Activated CD4-positive, alpha-beta T cell treated with anti-CD3 and anti-CD28 coated beads, Interleukin-2, amount 10 ng/mL, durations not matched to agents 7 days and 5 days (primary cell): ENCODE data around the gene PCDHGA1. TPM values are rescaled to one million over a fixed set of nuclear protein-coding genes. Genes with fewer than 3 reads are reported as not detected.

Experiments used
- CTCF ChIA-PET: fragments of 350-600 bp; sonication (Branson Sonifier 250); formaldehyde crosslinking; loops from one replicate; lab custom pipeline; 2021; ENCODE audit warnings: antibody characterized with exemption; lab: Charles Lee
- POLR2A ChIA-PET: fragments of 350-600 bp; sonication (Branson Sonifier 250); formaldehyde crosslinking; loops from one replicate; lab custom pipeline; 2021; ENCODE audit warnings: antibody characterized with exemption; lab: Charles Lee
- DNase-seq: peaks from one replicate; pipeline ENCODE4 v3.0.0-alpha.2; 2020
- H3K27ac Mint-ChIP-seq: one replicate; pipeline ENCODE4 v1.8.0; 2021; ENCODE audit warnings: mild to moderate bottlenecking, moderate library complexity, mixed read lengths
- H3K27me3 Mint-ChIP-seq: one replicate; pipeline ENCODE4 v1.8.0; 2021; ENCODE audit warnings: mixed read lengths
- H3K36me3 Mint-ChIP-seq: one replicate; pipeline ENCODE4 v1.8.0; 2021; ENCODE audit warnings: low read depth, mixed read lengths
- H3K4me1 Mint-ChIP-seq: one replicate; pipeline ENCODE4 v1.8.0; 2021; ENCODE audit warnings: mixed read lengths
- H3K4me3 Mint-ChIP-seq: one replicate; pipeline ENCODE4 v1.8.0; 2021; ENCODE audit warnings: mild to moderate bottlenecking, moderate library complexity, mixed read lengths
- H3K9me3 Mint-ChIP-seq: one replicate; pipeline ENCODE4 v1.8.0; 2021; ENCODE audit warnings: mixed read lengths
- total RNA-seq, 2 experiments: library from RNA; stranded (reverse); gene quantifications; one replicate each; pipeline ENCODE4 v1.2.3, GENCODE V29; 2021

PCDHGA1 gene
- total RNA-seq, 2 experiments from 2014 or later: 0.04 to 0.05 TPM

DNA sequence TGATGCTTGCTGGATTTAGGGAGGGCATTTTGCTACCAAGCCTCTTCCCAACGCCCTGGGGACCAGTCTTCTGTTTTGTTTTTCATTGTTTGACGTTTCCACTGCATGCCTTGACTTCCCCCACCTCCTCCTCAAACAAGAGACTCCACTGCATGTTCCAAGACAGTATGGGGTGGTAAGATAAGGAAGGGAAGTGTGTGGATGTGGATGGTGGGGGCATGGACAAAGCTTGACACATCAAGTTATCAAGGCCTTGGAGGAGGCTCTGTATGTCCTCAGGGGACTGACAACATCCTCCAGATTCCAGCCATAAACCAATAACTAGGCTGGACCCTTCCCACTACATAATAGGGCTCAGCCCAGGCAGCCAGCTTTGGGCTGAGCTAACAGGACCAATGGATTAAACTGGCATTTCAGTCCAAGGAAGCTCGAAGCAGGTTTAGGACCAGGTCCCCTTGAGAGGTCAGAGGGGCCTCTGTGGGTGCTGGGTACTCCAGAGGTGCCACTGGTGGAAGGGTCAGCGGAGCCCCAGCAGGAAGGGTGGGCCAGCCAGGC is 181.5 kb downstream of the PCDHGA1 start:
- peaks cover 24% of the 10 kb centered on the region for H3K36me3 Mint-ChIP-seq
- H3K9me3 Mint-ChIP-seq: no peaks in the 10 kb centered on the region
- DNase-seq: no peak
- H3K4me3 Mint-ChIP-seq: no peak overlapping the region
- POLR2A ChIA-PET: no interaction called here
- H3K27ac Mint-ChIP-seq: no peak overlapping the region
- CTCF ChIA-PET: interaction anchor here (0.7 to 3.7 kb wide), 13 partner anchors 8 to 647 kb away, joined by 3 to 28 read pairs (median 4); partner anchors contain the start of genes PCDHGA3 and PCDHGC3
- no peaks in the 10 kb centered on the region for H3K27me3 Mint-ChIP-seq
- peaks cover 27% of the 10 kb centered on the region for H3K4me1 Mint-ChIP-seq

- Mint-ChIP-seq H3K27ac (peak overlapping the region; percentile 61), H3K4me1 (peaks cover 27% of the 10 kb centered on the region), H3K4me3 (peak overlapping the region; percentile 61), H3K27me3 (no peaks in the 10 kb centered on the region), H3K36me3 (peaks cover 30% of the 10 kb centered on the region), H3K9me3 (no peaks in the 10 kb centered on the region)
- CTCF ChIA-PET: interaction anchor here (0.6 to 3.7 kb wide), 20 partner anchors 9 to 1051 kb away, joined by 3 to 28 read pairs (median 4); partner anchors contain the start of genes PCDHGA10, PCDHGA11, PCDHGA12 and PCDHGA3
- peak; percentile 83 for DNase-seq
- POLR2A ChIA-PET: no interaction called here
These were observed 182.1 kb downstream of the PCDHGA1 start for GRCh38 chr5:141512390-141512910.

GRCh38 chr5:141512911-141513626 is 182.8 kb downstream of the PCDHGA1 start:
- Mint-ChIP-seq H3K4me3 (peak overlapping the region; percentile 61), H3K36me3 (peaks cover 34% of the 10 kb centered on the region), H3K27ac (peak overlapping the region; percentile 61), H3K27me3 (no peaks in the 10 kb centered on the region), H3K9me3 (no peaks in the 10 kb centered on the region), H3K4me1 (peaks cover 27% of the 10 kb centered on the region)
- POLR2A ChIA-PET: no interaction called here
- CTCF ChIA-PET: interaction anchor here (0.6 to 3.7 kb wide), 22 partner anchors 9 to 1050 kb away, joined by 3 to 28 read pairs (median 4); partner anchors contain the start of genes PCDHGA10, PCDHGA11, PCDHGA12 and PCDHGA3
- peak; percentile 21 for DNase-seq

GRCh38 chr5:141513627-141514329 is 183.5 kb downstream of the PCDHGA1 start:
- ChIA-PET POLR2A (no interaction called here), CTCF (interaction anchor here (1.0 to 3.7 kb wide), 14 partner anchors 9 to 447 kb away, joined by 3 to 28 read pairs (median 7); partner anchors contain the start of genes PCDHGA10, PCDHGA11, PCDHGA12 and PCDHGB3)
- Mint-ChIP-seq H3K4me3 (peak overlapping the region; percentile 55), H3K4me1 (peaks cover 27% of the 10 kb centered on the region), H3K27me3 (no peaks in the 10 kb centered on the region), H3K36me3 (peaks cover 40% of the 10 kb centered on the region), H3K27ac (peak overlapping the region; percentile 68), H3K9me3 (no peaks in the 10 kb centered on the region)
- peak; percentile 18 for DNase-seq

- CTCF ChIA-PET: interaction anchor here (1.1 to 3.2 kb wide), 11 partner anchors 8 to 190 kb away, joined by 3 to 28 read pairs (median 5); partner anchors contain the start of genes PCDHGA10, PCDHGA11, PCDHGA12 and PCDHGB3
- Mint-ChIP-seq H3K9me3 (no peaks in the 10 kb centered on the region), H3K36me3 (peaks cover 46% of the 10 kb centered on the region), H3K27ac (no peak overlapping the region), H3K27me3 (no peaks in the 10 kb centered on the region), H3K4me1 (peaks cover 27% of the 10 kb centered on the region), H3K4me3 (no peak overlapping the region)
- no peak for DNase-seq
- POLR2A ChIA-PET: interaction anchor here (0.6 to 0.7 kb wide), 2 partner anchors 8 to 196 kb away, joined by 4 to 8 read pairs; no protein-coding TSS in a partner anchor
These were observed 184.2 kb downstream of the PCDHGA1 start for GRCh38 chr5:141514330-141515133.

- Mint-ChIP-seq H3K27ac (no peak overlapping the region), H3K4me1 (peaks cover 27% of the 10 kb centered on the region), H3K27me3 (no peaks in the 10 kb centered on the region), H3K4me3 (no peak overlapping the region), H3K9me3 (no peaks in the 10 kb centered on the region), H3K36me3 (peaks cover 52% of the 10 kb centered on the region)
- ChIA-PET CTCF (interaction anchor here (0.7 to 3.2 kb wide), 6 partner anchors 52 to 104 kb away, joined by 3 to 14 read pairs (median 4); partner anchors contain the start of genes DIAPH1, PCDHGA10, PCDHGA11 and PCDHGA12), POLR2A (interaction anchor here (0.7 kb wide), 1 partner anchor 8 kb away, joined by 8 read pairs; no protein-coding TSS in a partner anchor)
- DNase-seq: no peak
These were observed 184.8 kb downstream of the PCDHGA1 start for GRCh38 chr5:141515141-141515540.

DNA sequence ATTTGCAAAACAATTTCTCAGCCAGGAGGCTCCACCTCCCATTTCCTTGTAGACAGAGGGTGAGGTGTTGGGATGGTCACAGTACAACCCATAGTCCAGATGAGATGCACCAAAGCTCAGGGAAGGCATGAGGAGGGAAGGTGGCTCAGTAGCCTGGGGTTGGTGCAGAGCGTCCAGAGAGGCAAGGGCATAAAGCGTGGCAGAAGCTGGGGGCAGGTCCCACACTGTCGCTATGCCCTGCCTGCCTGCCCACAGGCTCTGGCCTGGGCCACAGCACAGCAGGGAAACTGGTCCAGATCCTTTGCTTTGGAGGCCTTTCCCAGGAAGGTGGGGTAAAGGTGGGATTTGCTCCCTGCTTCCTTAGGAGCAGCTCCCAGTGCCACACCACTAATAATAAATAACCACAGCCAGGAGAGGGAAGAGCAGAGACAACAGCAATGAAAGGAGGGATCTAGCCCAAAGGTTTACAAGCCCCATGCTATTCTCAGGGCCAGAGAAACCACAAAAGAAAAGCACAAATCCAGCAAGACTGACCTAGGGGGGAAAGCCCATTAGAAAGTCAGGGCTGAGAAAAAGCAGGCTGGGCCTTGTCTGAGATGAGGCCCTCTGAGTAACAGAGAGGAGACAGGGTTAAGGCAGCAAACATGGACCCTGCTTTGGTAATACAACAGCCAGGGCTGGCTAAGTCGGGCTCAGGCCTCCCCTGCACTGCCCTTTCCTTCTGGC is 185.8 kb downstream of the PCDHGA1 start:
- peaks cover 61% of the 10 kb centered on the region for H3K36me3 Mint-ChIP-seq
- H3K27ac Mint-ChIP-seq: no peak overlapping the region
- POLR2A ChIA-PET: no interaction called here
- H3K4me1 Mint-ChIP-seq: peaks cover 27% of the 10 kb centered on the region
- H3K27me3 Mint-ChIP-seq: no peaks in the 10 kb centered on the region
- DNase-seq: no peak
- H3K4me3 Mint-ChIP-seq: no peak overlapping the region
- CTCF ChIA-PET: interaction anchor here (0.7 to 2.8 kb wide), 7 partner anchors 8 to 103 kb away, joined by 3 to 13 read pairs (median 3); partner anchors contain the start of genes DIAPH1 and PCDHGA10
- H3K9me3 Mint-ChIP-seq: no peaks in the 10 kb centered on the region

- H3K36me3 Mint-ChIP-seq: peaks cover 65% of the 10 kb centered on the region
- CTCF ChIA-PET: interaction anchor here (0.8 to 1.2 kb wide), 3 partner anchors 20 to 103 kb away, joined by 3 read pairs; partner anchors contain the start of gene PCDHGA10
- POLR2A ChIA-PET: no interaction called here
These were observed 186.3 kb downstream of the PCDHGA1 start for GRCh38 chr5:141516672-141517025.

DNA sequence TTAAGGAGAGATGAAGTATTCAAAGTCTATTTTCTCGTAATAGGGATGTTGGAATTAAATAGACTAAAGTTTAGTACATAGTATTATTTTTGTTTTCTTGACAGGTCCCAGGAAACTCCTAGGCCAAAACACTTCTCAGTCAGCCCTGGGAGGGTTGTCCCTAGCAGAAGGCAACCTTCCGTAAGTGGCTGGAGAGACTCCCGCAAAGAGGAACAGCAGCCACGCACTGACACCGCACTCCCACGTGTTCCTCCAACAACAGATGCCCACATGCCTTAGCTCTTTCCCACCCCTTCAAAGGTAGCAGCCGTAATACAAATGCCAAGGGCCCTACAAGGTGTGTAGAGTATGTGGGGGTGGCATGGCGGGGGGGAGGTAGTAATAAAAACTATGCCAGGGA is 187.0 kb downstream of the PCDHGA1 start:
- H3K4me1 Mint-ChIP-seq: peaks cover 32% of the 10 kb centered on the region
- H3K9me3 Mint-ChIP-seq: no peaks in the 10 kb centered on the region
- no peak for DNase-seq
- ChIA-PET POLR2A (no interaction called here), CTCF (interaction anchor here (0.6 to 1.2 kb wide), 3 partner anchors 10 to 168 kb away, joined by 3 read pairs; partner anchors contain the start of gene PCDHGA10)
- peaks cover 69% of the 10 kb centered on the region for H3K36me3 Mint-ChIP-seq
- no peak overlapping the region for H3K27ac Mint-ChIP-seq
- no peaks in the 10 kb centered on the region for H3K27me3 Mint-ChIP-seq
- H3K4me3 Mint-ChIP-seq: no peak overlapping the region

More at GRCh38 chr5:141516672-141517025, 186.3 kb downstream of the PCDHGA1 start:
- Mint-ChIP-seq H3K9me3 (no peaks in the 10 kb centered on the region), H3K27ac (no peak overlapping the region), H3K4me3 (no peak overlapping the region), H3K27me3 (no peaks in the 10 kb centered on the region), H3K4me1 (peaks cover 31% of the 10 kb centered on the region)
- DNase-seq: no peak

GRCh38 chr5:141517880-141518617 is 187.7 kb downstream of the PCDHGA1 start:
- CTCF ChIA-PET: interaction anchor here (0.6 to 1.1 kb wide), 6 partner anchors 11 to 919 kb away, joined by 3 to 4 read pairs (median 3); no protein-coding TSS in a partner anchor
- Mint-ChIP-seq H3K4me1 (peaks cover 32% of the 10 kb centered on the region), H3K9me3 (no peaks in the 10 kb centered on the region), H3K27ac (no peak overlapping the region), H3K4me3 (no peak overlapping the region), H3K36me3 (peaks cover 74% of the 10 kb centered on the region), H3K27me3 (no peaks in the 10 kb centered on the region)
- POLR2A ChIA-PET: no interaction called here
- no peak for DNase-seq
